Natural killer cell treated with Interleukin-12 subunit alpha and Interleukin-12 subunit beta and Interleukin-15 and Interleukin-18, amount 100 ng/mL, for 72 hours (primary cell): ENCODE measurements around the gene DGUOK. TPM values are rescaled to one million over a fixed set of nuclear protein-coding genes. Genes with fewer than 3 reads are reported as not detected.

Experiments used
- ATAC-seq, 2 donors: fragments of 150-1000 bp; cut with Tn5 transposase in 1 of 2; sonication (Bioruptor Pico), chemical (Tn5 transposase) in 1 of 2; 2 replicates each; pipeline ENCODE4 v1.10.0; 2021
- DNase-seq: peaks from one replicate; pipeline ENCODE4 v3.0.0; 2022; ENCODE audit warnings: low spot score
- H3K27ac Mint-ChIP-seq, 2 donors: 1 replicate in 1 of 2; 2 replicates in 1 of 2; pipeline ENCODE4 v1.8.0; 2022; ENCODE audit warnings: mixed read lengths in 2 of 2, mild to moderate bottlenecking in 1 of 2, moderate library complexity in 1 of 2
- H3K27me3 Mint-ChIP-seq, 2 donors: 1 replicate in 1 of 2; 2 replicates in 1 of 2; pipeline ENCODE4 v1.8.0; 2022; ENCODE audit warnings: mixed read lengths in 2 of 2
- H3K36me3 Mint-ChIP-seq: one replicate; pipeline ENCODE4 v1.8.0; 2022; ENCODE audit warnings: mixed read lengths
- H3K4me1 Mint-ChIP-seq, 2 donors: 1 replicate in 1 of 2; 2 replicates in 1 of 2; pipeline ENCODE4 v1.8.0; 2022; ENCODE audit warnings: low read depth in 2 of 2, mixed read lengths in 2 of 2, mild to moderate bottlenecking in 1 of 2
- H3K4me3 Mint-ChIP-seq: one replicate; pipeline ENCODE4 v1.8.0; 2022; ENCODE audit warnings: mixed read lengths
- H3K9me3 Mint-ChIP-seq: 2 replicates; pipeline ENCODE4 v1.8.0; 2022; ENCODE audit warnings: mixed read lengths
- total RNA-seq, 2 donors: library from RNA; stranded (reverse); gene quantifications; one replicate each; pipeline ENCODE4 v1.2.3, GENCODE V29; 2022

Gene DGUOK
- total RNA-seq, 2 donors from 2014 or later, result 87.1 to 92.6 TPM

- peaks cover 0 to 4% of the 10 kb centered on the region in 2 donors for H3K27me3 Mint-ChIP-seq
- H3K36me3 Mint-ChIP-seq, result peaks cover 5% of the 10 kb centered on the region
- peak overlapping the region; percentile 78 to 79 for H3K27ac Mint-ChIP-seq
- H3K4me1 Mint-ChIP-seq, result peaks cover 48 to 57% of the 10 kb centered on the region in 2 donors
- peak overlapping the region; percentile 88 for H3K4me3 Mint-ChIP-seq
- ATAC-seq (peak; percentile 37 to 41), DNase-seq (no peak)
- no peaks in the 10 kb centered on the region for H3K9me3 Mint-ChIP-seq
Measured at GRCh38 chr2:73987109-73987947, 60.6 kb downstream of the DGUOK start.

- peak overlapping the region in 1 of 2 donors; percentile 61 for H3K27ac Mint-ChIP-seq
- no peak for DNase-seq
- no peaks in the 10 kb centered on the region for H3K9me3 Mint-ChIP-seq
- no peak for ATAC-seq
- H3K27me3 Mint-ChIP-seq, result no peaks in the 10 kb centered on the region
- H3K4me3 Mint-ChIP-seq, result peak overlapping the region; percentile 88
- peaks cover 50 to 56% of the 10 kb centered on the region in 2 donors for H3K4me1 Mint-ChIP-seq
- H3K36me3 Mint-ChIP-seq, result peaks cover 5% of the 10 kb centered on the region
Measured at GRCh38 chr2:73987948-73988700, 61.4 kb downstream of the DGUOK start.

- H3K27ac Mint-ChIP-seq, result no peak overlapping the region
- DNase-seq (no peak), ATAC-seq (no peak)
- H3K36me3 Mint-ChIP-seq, result peaks cover 5% of the 10 kb centered on the region
- no peaks in the 10 kb centered on the region for H3K9me3 Mint-ChIP-seq
- H3K4me1 Mint-ChIP-seq, result peaks cover 59 to 61% of the 10 kb centered on the region in 2 donors
- no peak overlapping the region for H3K4me3 Mint-ChIP-seq
- no peaks in the 10 kb centered on the region for H3K27me3 Mint-ChIP-seq
Measured at GRCh38 chr2:73989972-73990371, 63.3 kb downstream of the DGUOK start.

GRCh38 chr2:73990531-73990930, 63.9 kb downstream of the DGUOK start:
- peaks cover 62 to 63% of the 10 kb centered on the region in 2 donors for H3K4me1 Mint-ChIP-seq
- H3K36me3 Mint-ChIP-seq, result peaks cover 5% of the 10 kb centered on the region
- no peaks in the 10 kb centered on the region for H3K9me3 Mint-ChIP-seq
- ATAC-seq (no peak), DNase-seq (no peak)
- H3K27me3 Mint-ChIP-seq, result no peaks in the 10 kb centered on the region
- no peak overlapping the region for H3K27ac Mint-ChIP-seq
- H3K4me3 Mint-ChIP-seq, result no peak overlapping the region

GRCh38 chr2:73992036-73992435, 65.4 kb downstream of the DGUOK start:
- no peaks in the 10 kb centered on the region for H3K27me3 Mint-ChIP-seq
- H3K9me3 Mint-ChIP-seq, result no peaks in the 10 kb centered on the region
- no peak overlapping the region for H3K4me3 Mint-ChIP-seq
- peaks cover 5% of the 10 kb centered on the region for H3K36me3 Mint-ChIP-seq
- ATAC-seq (no peak), DNase-seq (no peak)
- H3K27ac Mint-ChIP-seq, result peak overlapping the region in 1 of 2 donors; percentile 54
- peaks cover 51 to 54% of the 10 kb centered on the region in 2 donors for H3K4me1 Mint-ChIP-seq

GRCh38 chr2:73993376-73993775, 66.7 kb downstream of the DGUOK start:
- peaks cover 53 to 57% of the 10 kb centered on the region in 2 donors for H3K4me1 Mint-ChIP-seq
- H3K9me3 Mint-ChIP-seq, result no peaks in the 10 kb centered on the region
- H3K27ac Mint-ChIP-seq, result peak overlapping the region; percentile 12 to 69
- peaks cover 5% of the 10 kb centered on the region for H3K36me3 Mint-ChIP-seq
- ATAC-seq (no peak), DNase-seq (no peak)
- no peaks in the 10 kb centered on the region for H3K27me3 Mint-ChIP-seq
- no peak overlapping the region for H3K4me3 Mint-ChIP-seq

GRCh38 chr2:73993778-73994177, 67.1 kb downstream of the DGUOK start:
- DNase-seq (no peak), ATAC-seq (no peak)
- Mint-ChIP-seq H3K27me3 (no peaks in the 10 kb centered on the region), H3K36me3 (peaks cover 5% of the 10 kb centered on the region), H3K9me3 (no peaks in the 10 kb centered on the region), H3K4me1 (peaks cover 53 to 58% of the 10 kb centered on the region in 2 donors), H3K27ac (peak overlapping the region; percentile 12 to 69), H3K4me3 (no peak overlapping the region)

- H3K9me3 Mint-ChIP-seq, result no peaks in the 10 kb centered on the region
- peaks cover 5% of the 10 kb centered on the region for H3K36me3 Mint-ChIP-seq
- no peaks in the 10 kb centered on the region for H3K27me3 Mint-ChIP-seq
- ATAC-seq, result no peak
- DNase-seq, result no peak
- no peak overlapping the region for H3K4me3 Mint-ChIP-seq
- peak overlapping the region; percentile 12 to 69 for H3K27ac Mint-ChIP-seq
- peaks cover 56 to 59% of the 10 kb centered on the region in 2 donors for H3K4me1 Mint-ChIP-seq
Measured at GRCh38 chr2:73994178-73994831, 67.6 kb downstream of the DGUOK start.

- peaks cover under 1% of the 10 kb centered on the region for H3K36me3 Mint-ChIP-seq
- DNase-seq (no peak), ATAC-seq (no peak)
- H3K27ac Mint-ChIP-seq, result no peak overlapping the region
- H3K27me3 Mint-ChIP-seq, result no peaks in the 10 kb centered on the region
- H3K9me3 Mint-ChIP-seq, result no peaks in the 10 kb centered on the region
- peaks cover 50 to 60% of the 10 kb centered on the region in 2 donors for H3K4me1 Mint-ChIP-seq
- no peak overlapping the region for H3K4me3 Mint-ChIP-seq
Measured at GRCh38 chr2:73995810-73996209, 69.1 kb downstream of the DGUOK start.

- peak; percentile 25 for DNase-seq
- no peak overlapping the region for H3K4me3 Mint-ChIP-seq
- no peaks in the 10 kb centered on the region for H3K9me3 Mint-ChIP-seq
- H3K36me3 Mint-ChIP-seq, result no peaks in the 10 kb centered on the region
- no peak for ATAC-seq
- H3K4me1 Mint-ChIP-seq, result peaks cover 62 to 70% of the 10 kb centered on the region in 2 donors
- H3K27me3 Mint-ChIP-seq, result no peaks in the 10 kb centered on the region
- H3K27ac Mint-ChIP-seq, result peak overlapping the region in 1 of 2 donors; percentile 78
Measured at GRCh38 chr2:73997813-73998212, 71.1 kb downstream of the DGUOK start.

GRCh38 chr2:73998451-73998850, 71.8 kb downstream of the DGUOK start:
- ATAC-seq, result no peak
- Mint-ChIP-seq H3K4me3 (no peak overlapping the region), H3K27me3 (no peaks in the 10 kb centered on the region), H3K9me3 (no peaks in the 10 kb centered on the region), H3K36me3 (no peaks in the 10 kb centered on the region), H3K4me1 (peaks cover 61 to 69% of the 10 kb centered on the region in 2 donors), H3K27ac (peak overlapping the region in 1 of 2 donors; percentile 88)
- DNase-seq, result peak; percentile 25

- peaks cover 56 to 68% of the 10 kb centered on the region in 2 donors for H3K4me1 Mint-ChIP-seq
- ATAC-seq (no peak), DNase-seq (peak; percentile 32)
- peak overlapping the region in 1 of 2 donors; percentile 88 for H3K27ac Mint-ChIP-seq
- H3K27me3 Mint-ChIP-seq, result no peaks in the 10 kb centered on the region
- no peak overlapping the region for H3K4me3 Mint-ChIP-seq
- no peaks in the 10 kb centered on the region for H3K9me3 Mint-ChIP-seq
- no peaks in the 10 kb centered on the region for H3K36me3 Mint-ChIP-seq
Measured at GRCh38 chr2:73998933-73999332, 72.3 kb downstream of the DGUOK start.

GRCh38 chr2:73999881-74000597, 73.4 kb downstream of the DGUOK start:
- H3K27ac Mint-ChIP-seq, result peak overlapping the region in 1 of 2 donors; percentile 88
- no peaks in the 10 kb centered on the region for H3K27me3 Mint-ChIP-seq
- H3K4me3 Mint-ChIP-seq, result peak overlapping the region; percentile 81
- H3K4me1 Mint-ChIP-seq, result peaks cover 50 to 72% of the 10 kb centered on the region in 2 donors
- no peak for ATAC-seq
- peak; percentile 46 for DNase-seq
- H3K9me3 Mint-ChIP-seq, result no peaks in the 10 kb centered on the region
- H3K36me3 Mint-ChIP-seq, result no peaks in the 10 kb centered on the region
